ENCODE data around the gene SLC29A3. TPM values are rescaled to one million over a fixed set of nuclear protein-coding genes. Genes with fewer than 3 reads are reported as not detected.

SLC29A3 gene
- polyA plus RNA-seq, 1 donor (not counting 4 experiments of a cell fraction or from before 2014, with no cell fraction given) = 0.52 TPM

DNA sequence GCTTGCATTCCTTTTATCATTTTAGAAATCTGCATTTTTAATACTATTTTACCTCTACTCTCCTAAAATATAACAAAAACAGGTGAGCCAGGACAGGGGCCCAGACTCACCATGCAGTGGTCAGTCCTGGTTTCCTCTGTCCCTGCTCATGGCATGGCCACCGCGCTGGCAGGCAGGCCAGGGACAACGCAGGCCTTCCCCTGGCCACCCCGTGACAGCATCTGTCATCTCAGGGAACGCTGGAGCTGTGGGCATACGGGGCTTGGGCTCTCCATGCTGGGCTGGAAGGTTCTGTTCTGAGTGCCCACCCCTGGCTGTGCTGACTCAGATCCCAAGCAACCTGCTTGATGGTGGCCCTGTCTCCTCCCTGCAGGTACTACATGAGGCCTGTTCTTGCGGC, 42.5 kb downstream of the SLC29A3 start:
- dilution Hi-C loops (cut with MboI; ENCODE audit: extremely low pct_ligation_motif_present, low sequenced_read_pairs) = no loop called here
- Histone ChIP-seq H2AFZ (ENCODE audit: control insufficient read depth, low read length) (no peak overlapping the region), H3K27me3 (ENCODE audit: control insufficient read depth, extremely low read depth, insufficient read depth, low read length) (peaks cover 5% of the 10 kb centered on the region), H3K9ac (ENCODE audit: control insufficient read depth, extremely low read depth, insufficient read depth, low read length) (no peak overlapping the region), H3K27ac (ENCODE audit: control insufficient read depth, insufficient read depth, low read length) (no peak overlapping the region), H3K9me3 (ENCODE audit: control insufficient read depth, low read depth, low read length) (no peaks in the 10 kb centered on the region), H3K9me1 (ENCODE audit: control insufficient read depth, extremely low read depth, insufficient read depth, low read length) (no peaks in the 10 kb centered on the region), H3K36me3 (ENCODE audit: control insufficient read depth in 2 of 2, extremely low read depth in 1 of 2, insufficient read depth in 2 of 2, low read length in 2 of 2) (no peaks in the 10 kb centered on the region), H4K20me1 (ENCODE audit: control insufficient read depth, extremely low read depth, insufficient read depth, low read length) (no peaks in the 10 kb centered on the region), H3K4me2 (ENCODE audit: control insufficient read depth, extremely low read depth, insufficient read depth, low read depth, low read length) (no peak overlapping the region), H3K4me1 (ENCODE audit: control insufficient read depth, extremely low read depth, insufficient read depth, low read length) (peaks cover 6% of the 10 kb centered on the region), H3K79me2 (ENCODE audit: control insufficient read depth, insufficient read depth, low read length) (no peaks in the 10 kb centered on the region), H3K4me3 (ENCODE audit: control insufficient read depth in 2 of 3, extremely low read depth in 1 of 3, insufficient read depth in 2 of 3, low read depth in 1 of 3, low read length in 3 of 3) (no peak overlapping the region)
- FAIRE-seq = no peak
- no peak for DNase-seq (ENCODE audit: low read depth, low spot score)
- no peak for TF ChIP-seq EZH2 (IDR thresholded peaks at IDR 0.05; ENCODE audit: low read length)
- TF ChIP-seq, protein P1, sequence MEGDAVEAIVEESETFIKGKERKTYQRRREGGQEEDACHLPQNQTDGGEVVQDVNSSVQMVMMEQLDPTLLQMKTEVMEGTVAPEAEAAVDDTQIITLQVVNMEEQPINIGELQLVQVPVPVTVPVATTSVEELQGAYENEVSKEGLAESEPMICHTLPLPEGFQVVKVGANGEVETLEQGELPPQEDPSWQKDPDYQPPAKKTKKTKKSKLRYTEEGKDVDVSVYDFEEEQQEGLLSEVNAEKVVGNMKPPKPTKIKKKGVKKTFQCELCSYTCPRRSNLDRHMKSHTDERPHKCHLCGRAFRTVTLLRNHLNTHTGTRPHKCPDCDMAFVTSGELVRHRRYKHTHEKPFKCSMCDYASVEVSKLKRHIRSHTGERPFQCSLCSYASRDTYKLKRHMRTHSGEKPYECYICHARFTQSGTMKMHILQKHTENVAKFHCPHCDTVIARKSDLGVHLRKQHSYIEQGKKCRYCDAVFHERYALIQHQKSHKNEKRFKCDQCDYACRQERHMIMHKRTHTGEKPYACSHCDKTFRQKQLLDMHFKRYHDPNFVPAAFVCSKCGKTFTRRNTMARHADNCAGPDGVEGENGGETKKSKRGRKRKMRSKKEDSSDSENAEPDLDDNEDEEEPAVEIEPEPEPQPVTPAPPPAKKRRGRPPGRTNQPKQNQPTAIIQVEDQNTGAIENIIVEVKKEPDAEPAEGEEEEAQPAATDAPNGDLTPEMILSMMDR (optimal IDR thresholded peaks at IDR 0.05 in 1 of 3, IDR thresholded peaks at IDR 0.05 in 1 of 3, conservative IDR thresholded peaks at IDR 0.05 in 1 of 3; ENCODE audit: extremely low read depth in 1 of 3, insufficient read depth in 2 of 3, low read length in 3 of 3) = no peak

DNA sequence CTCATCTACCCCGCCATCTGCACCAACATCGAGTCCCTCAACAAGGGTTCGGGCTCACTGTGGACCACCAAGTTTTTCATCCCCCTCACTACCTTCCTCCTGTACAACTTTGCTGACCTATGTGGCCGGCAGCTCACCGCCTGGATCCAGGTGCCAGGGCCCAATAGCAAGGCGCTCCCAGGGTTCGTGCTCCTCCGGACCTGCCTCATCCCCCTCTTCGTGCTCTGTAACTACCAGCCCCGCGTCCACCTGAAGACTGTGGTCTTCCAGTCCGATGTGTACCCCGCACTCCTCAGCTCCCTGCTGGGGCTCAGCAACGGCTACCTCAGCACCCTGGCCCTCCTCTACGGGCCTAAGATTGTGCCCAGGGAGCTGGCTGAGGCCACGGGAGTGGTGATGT, 43.1 kb downstream of the SLC29A3 start:
- no peak for FAIRE-seq
- Histone ChIP-seq H3K27me3 (ENCODE audit: control insufficient read depth, extremely low read depth, insufficient read depth, low read length) (peaks cover 5% of the 10 kb centered on the region), H3K9ac (ENCODE audit: control insufficient read depth, extremely low read depth, insufficient read depth, low read length) (no peak overlapping the region), H3K4me3 (ENCODE audit: control insufficient read depth in 2 of 3, extremely low read depth in 1 of 3, insufficient read depth in 2 of 3, low read depth in 1 of 3, low read length in 3 of 3) (no peak overlapping the region), H3K79me2 (ENCODE audit: control insufficient read depth, insufficient read depth, low read length) (no peaks in the 10 kb centered on the region), H4K20me1 (ENCODE audit: control insufficient read depth, extremely low read depth, insufficient read depth, low read length) (no peaks in the 10 kb centered on the region), H3K27ac (ENCODE audit: control insufficient read depth, insufficient read depth, low read length) (no peak overlapping the region), H3K36me3 (ENCODE audit: control insufficient read depth in 2 of 2, extremely low read depth in 1 of 2, insufficient read depth in 2 of 2, low read length in 2 of 2) (no peaks in the 10 kb centered on the region), H3K4me1 (ENCODE audit: control insufficient read depth, extremely low read depth, insufficient read depth, low read length) (peaks cover 6% of the 10 kb centered on the region), H3K4me2 (ENCODE audit: control insufficient read depth, extremely low read depth, insufficient read depth, low read depth, low read length) (no peak overlapping the region), H3K9me3 (ENCODE audit: control insufficient read depth, low read depth, low read length) (no peaks in the 10 kb centered on the region), H2AFZ (ENCODE audit: control insufficient read depth, low read length) (no peak overlapping the region), H3K9me1 (ENCODE audit: control insufficient read depth, extremely low read depth, insufficient read depth, low read length) (no peaks in the 10 kb centered on the region)
- dilution Hi-C loops (cut with MboI; ENCODE audit: extremely low pct_ligation_motif_present, low sequenced_read_pairs) = no loop called here
- TF ChIP-seq, protein P1 (optimal IDR thresholded peaks at IDR 0.05 in 1 of 3, IDR thresholded peaks at IDR 0.05 in 1 of 3, conservative IDR thresholded peaks at IDR 0.05 in 1 of 3; ENCODE audit: extremely low read depth in 1 of 3, insufficient read depth in 2 of 3, low read length in 3 of 3) = no peak
- no peak for DNase-seq (ENCODE audit: low read depth, low spot score)
